HG03175 (cell line): Measurements from ENCODE around the gene USP48.
"Not testable (repeated sequence)": the region's sequence is repeated elsewhere in the genome, so short reads cannot be mapped to it uniquely, and the experiment has no call there.

ENCODE experiments used
- ATAC-seq: cut with Tn5 transposase; IDR thresholded peaks from one replicate; pipeline ENCODE4 v1.9.1; 2021; ENCODE audit warnings: mild to moderate bottlenecking, moderate library complexity; ENCODE audit not compliant: unreplicated experiment

The USP48 gene

DNA sequence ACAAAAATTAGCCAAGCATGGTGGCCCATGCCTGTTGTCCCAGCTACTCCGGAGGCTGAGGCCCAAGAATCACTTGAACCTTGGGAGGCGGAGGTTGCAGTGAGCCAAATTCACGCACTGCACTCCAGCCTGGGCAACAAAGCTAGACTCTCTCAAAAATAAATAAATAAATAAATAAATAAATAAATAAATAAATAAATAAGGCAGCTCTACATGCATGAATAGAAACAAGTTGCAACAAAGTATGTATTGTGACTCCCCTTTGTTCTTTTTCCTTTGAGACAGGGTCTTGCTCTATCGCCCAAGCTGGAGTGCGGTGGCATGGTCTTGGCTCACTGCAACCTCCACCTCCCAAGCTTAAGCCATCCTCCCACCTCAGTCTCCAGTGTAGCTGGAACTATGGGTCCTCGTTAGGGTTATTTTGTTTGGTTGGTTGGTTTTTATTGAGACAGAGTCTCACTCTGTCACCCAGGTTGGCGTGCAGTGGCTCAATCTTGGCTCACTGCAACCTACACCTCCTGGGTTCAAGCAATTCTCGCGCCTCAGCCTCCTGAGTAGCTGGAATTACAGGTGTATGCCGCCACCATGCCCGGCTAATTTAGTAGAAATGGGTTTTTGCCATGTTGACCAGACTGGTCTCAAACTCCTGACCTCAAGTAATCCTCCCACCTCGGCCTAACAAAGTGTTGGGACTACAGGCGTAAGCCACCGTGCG is 8.0 kb downstream of the USP48 start:
- no peak for ATAC-seq

GRCh38 chr1:21773585-21773984 is 9.4 kb downstream of the USP48 start:
- peak; percentile 67 for ATAC-seq

- not testable (repeated sequence) for ATAC-seq
Observed at GRCh38 chr1:21771672-21772071, 11.3 kb downstream of the USP48 start.

DNA sequence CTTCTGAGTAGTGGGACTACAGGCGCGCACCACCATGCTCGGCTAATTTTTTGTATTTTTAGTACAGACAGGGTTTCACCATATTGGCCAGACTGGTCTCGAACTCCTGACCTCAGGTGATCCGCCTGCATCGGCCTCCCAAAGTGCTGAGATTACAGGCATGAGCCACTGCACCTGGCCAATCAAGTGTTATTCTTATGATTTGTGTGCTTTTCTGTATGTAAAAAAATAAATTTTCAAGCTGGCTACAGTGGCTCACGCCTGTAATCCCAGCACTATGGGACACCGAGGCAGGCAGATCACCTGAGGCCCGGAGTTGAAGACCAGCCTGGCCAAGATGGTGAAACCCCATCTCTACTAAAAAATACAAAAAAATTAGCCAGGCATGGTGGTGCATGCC is 12.3 kb downstream of the USP48 start:
- ATAC-seq: not testable (repeated sequence)

DNA sequence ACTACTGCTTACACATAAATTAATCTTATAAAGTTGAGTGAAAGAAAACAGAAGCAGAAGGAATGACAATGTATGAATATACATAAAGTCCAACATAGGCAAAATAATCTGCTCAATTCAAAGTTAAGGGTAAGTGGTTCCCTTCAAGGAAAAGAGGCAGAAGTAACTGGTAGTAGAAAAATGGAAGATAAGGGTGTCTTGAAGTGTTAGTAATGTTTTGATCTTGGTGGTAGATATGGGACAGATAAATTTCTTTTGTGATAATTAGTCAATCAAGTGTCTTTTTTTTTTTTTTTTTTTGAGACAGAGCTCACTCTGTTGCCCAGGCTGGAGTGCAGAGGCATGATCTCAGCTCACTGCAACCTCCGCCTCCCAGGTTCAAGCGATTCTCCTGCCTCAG is 12.7 kb downstream of the USP48 start:
- ATAC-seq: no peak

DNA sequence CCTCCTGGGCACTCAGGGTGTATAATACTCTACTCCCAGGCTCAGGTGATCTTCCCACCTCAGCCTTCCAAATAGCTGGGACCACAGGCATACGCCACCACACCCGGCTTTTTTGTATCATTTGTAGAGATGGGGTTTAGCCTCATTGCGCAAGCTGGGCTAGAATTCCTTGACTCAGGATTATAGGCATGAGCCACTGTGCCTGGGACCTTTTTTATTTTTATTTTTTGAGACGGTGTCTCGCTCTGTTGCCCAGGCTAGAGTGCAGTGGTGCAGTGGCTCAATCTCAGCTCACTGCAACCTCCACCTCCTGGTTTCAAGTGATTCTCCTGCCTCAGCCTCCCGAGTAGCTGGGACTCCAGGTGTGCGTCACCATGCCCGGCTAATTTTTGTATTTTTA is 15.8 kb downstream of the USP48 start:
- ATAC-seq: not testable (repeated sequence)

DNA sequence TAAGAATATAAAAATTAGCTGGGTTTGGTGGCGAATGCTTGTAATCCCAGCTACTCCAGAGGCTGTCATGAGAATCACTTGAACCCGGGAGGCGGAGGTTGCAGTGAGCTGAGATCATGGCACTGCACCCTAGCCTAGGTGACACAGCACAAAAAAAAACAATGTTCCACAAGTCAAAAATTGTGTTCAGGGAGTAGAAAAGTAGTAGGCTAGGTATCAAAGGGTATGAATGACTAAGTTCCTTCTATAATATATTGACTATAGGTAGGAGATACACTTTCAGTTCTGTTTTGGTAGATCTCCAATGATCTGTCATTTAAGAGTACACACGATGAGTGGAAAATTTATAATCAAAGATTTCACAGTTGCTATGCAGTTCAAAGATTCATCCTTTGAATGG is 16.7 kb downstream of the USP48 start:
- ATAC-seq: no peak

DNA sequence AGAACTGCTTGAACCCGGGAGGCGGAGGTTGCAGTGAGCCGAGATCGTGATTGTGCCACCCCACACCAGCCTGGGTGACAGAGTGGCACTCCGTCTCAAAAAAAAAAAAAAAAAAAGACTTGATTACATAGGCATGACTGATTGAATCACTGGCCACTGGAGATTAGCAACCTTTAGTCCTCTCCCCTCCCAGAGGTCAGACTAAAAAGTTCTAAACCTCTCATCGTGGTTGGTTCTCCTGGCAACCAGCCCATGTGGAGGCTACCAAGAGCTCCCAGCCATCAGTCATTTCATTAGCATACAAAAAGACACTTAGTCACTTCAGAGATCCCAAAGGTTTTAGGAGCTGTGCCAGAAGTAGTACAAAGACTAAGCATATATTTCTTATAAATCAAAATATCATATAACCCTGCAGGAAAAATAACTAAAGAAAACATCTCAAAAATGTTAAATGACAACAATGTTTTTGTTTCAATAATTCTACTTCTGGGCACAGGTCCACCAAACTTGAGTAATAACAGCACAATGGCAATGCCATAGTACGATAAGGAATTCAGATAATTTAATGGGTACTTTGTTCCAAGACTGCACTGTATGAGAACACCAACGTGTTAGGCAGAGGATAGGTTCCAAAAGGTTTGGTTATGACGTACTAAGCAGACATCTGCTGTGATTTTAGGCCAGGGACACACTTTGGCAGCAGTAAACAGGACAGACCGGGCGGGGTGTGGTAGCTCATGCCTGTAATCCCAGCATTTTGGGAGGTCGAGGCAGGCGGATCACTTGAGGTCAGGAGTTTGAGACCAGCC is 18.1 kb downstream of the USP48 start:
- ATAC-seq: no peak

DNA sequence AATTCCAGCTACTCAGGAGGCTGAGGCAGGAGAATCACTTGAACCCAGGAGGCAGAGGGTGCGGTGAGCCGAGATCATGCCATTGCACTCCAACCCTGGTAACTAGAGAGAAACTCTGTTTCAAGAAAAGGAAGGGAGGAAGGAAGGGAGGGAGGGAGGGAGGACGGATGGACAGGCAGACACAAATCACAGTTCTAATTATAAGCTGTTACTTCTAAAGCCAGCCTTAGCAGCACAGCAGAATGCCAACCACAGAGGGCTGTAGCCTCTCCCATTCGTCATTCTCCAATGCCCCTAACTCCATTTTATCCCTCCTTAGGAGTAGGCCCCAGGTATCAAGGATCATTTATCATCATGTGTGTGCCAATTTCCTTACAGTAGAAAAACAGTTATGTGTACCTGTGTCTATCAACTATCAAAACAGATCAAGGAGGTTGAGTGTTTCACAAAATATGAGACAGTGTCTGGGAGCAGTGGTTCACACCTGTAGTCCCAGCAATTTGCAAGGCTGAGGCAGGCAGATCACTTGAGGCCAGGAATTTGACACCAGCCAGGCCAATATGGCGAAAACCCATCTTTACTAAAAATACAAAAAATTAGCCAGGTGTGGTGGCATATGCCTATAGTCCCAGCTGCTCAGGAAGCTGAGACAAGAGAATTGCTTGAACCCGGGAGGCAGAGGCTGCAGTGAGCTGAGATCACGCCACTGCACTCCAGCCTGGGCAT is 19.1 kb downstream of the USP48 start:
- ATAC-seq: no peak

DNA sequence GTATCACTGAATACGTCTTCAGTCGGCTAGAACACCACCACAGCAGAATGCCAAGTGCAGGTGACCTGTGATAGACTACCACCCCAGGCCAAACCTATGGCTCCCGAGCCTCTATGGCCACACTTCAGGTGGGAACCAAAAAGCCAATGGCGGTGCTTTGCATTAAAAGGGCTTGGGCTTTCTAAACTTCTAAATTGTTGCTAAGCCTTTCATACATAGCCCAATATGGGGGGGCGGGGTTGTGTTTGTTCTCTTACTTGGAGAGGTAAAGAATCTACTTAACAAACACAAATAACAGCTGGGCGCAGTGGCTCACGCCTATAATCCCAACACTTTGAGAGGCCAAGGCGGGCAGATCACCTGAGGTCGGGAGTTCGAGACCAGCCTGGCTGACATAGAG is 19.7 kb downstream of the USP48 start:
- ATAC-seq: no peak

- ATAC-seq: peak; percentile 57
Observed at GRCh38 chr1:21762022-21762404, 20.9 kb downstream of the USP48 start.

GRCh38 chr1:21761052-21761451 is 21.9 kb downstream of the USP48 start:
- ATAC-seq: no peak

DNA sequence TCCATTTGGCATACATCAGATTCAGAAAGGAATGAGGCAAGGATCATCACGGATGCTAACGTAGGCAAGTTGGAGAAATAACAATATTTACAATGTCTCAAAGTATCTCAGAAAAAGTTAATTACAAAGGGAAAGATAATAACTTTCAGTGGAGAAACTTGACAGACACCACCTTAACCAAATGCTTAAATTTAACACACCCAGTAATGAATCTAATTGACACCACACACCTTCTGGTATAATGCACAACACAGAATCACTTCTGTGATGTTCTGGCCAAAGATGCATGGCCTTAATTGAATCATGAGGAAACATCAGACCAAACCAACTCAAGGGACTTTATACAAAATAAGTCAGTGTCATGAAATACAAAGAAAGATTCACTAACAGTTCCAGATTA is 23.1 kb downstream of the USP48 start:
- no peak for ATAC-seq

GRCh38 chr1:21759182-21759581 is 23.8 kb downstream of the USP48 start:
- no peak for ATAC-seq

DNA sequence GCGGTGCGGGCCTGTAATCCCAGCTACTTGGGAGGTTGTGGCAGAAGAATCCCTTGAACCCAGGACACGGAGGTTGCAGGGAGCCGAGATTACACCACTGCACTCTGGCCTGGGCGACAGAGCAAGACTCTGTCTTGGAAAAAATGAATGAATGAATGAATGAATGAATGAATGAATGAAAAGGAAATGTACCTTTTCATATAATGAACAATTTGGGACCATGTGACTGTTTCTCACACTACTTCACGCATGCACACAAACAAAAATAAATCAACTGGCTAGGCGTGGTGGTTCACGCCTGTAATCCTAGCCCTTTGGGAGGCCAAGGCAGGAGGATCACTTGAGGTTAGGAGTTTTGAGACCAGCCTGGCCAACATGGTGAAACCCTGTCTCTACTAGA is 24.3 kb downstream of the USP48 start:
- ATAC-seq: no peak

GRCh38 chr1:21756393-21757089 is 26.4 kb downstream of the USP48 start:
- no peak for ATAC-seq

DNA sequence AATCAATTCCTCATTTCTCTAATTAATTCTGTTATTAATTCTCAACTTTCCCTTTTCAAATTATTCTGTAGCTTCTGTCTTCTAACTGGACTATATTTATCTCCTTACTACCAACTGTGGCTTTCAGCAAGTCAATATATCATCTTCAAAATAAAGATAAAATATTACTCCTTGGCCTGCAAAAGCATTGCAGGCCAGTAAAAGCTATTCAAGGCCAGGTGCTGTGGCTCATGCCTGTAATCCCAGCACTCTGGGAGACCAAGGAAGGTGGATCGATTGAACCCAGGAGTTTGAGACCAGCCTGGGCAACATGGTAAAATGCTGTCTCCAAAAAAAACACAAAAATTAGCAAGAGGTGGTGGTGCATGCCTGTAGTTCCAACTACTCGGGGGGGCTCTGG is 27.9 kb downstream of the USP48 start:
- ATAC-seq: no peak

- ATAC-seq: no peak
Observed at GRCh38 chr1:21754583-21754982, 28.4 kb downstream of the USP48 start.

- ATAC-seq: no peak
Observed at GRCh38 chr1:21752186-21752585, 30.8 kb downstream of the USP48 start.

- no peak for ATAC-seq
Observed at GRCh38 chr1:21751281-21751680, 31.7 kb downstream of the USP48 start.

GRCh38 chr1:21750841-21751240 is 32.1 kb downstream of the USP48 start:
- ATAC-seq: no peak
